HepG2 (cell line): ENCODE data around the gene DSCAM. TPM values are rescaled to one million over a fixed set of nuclear protein-coding genes. Genes with fewer than 3 reads are reported as not detected.

Experiments
- ATAC-seq: fragments of 200-7000 bp; cut with Tn5 transposase; 3 replicates; pipeline ENCODE4 v1.9.1; 2020; ENCODE audit warnings: mild to moderate bottlenecking, moderate library complexity
- BruUV-seq: library from RNA; stranded (reverse); fragments of 400-500 nt; replicated peaks from 2 replicates; lab custom pipeline; 2021; lab: Mats Ljungman, UMichigan
- CTCF ChIA-PET: fragments of 300-600 bp; formaldehyde crosslinking; extraction: SDS; loops from one replicate; lab custom pipeline; 2021; ENCODE audit warnings: low total read pairs, inconsistent platforms, low intra/inter-chr PET ratio; lab: Yijun Ruan, JAX
- POLR2A ChIA-PET: fragments of 350-600 bp; sonication (Branson Sonifier 250); formaldehyde crosslinking; loops from one replicate; lab custom pipeline; 2020; ENCODE audit warnings: antibody characterized with exemption, inconsistent platforms; lab: Yijun Ruan, JAX
- DNase-seq: peaks from one replicate; pipeline ENCODE4 v3.0.0-alpha.2; 2015; ENCODE audit warnings: low spot score
- FAIRE-seq: peaks from 3 replicates; lab custom pipeline; 2011; peaks lifted over from hg19 to GRCh38; lab: Jason Lieb, UNC
- H2AFZ ChIP-seq: one replicate; pipeline ENCODE4 v1.6.1; 2011; ENCODE audit warnings: low read length, inconsistent platforms
- H3K27ac ChIP-seq: fragments of 300-600 bp; 3 replicates; pipeline ENCODE4 v1.8.0; 2011; ENCODE audit warnings: mixed run types, mild to moderate bottlenecking, mixed read lengths, low read length, inconsistent platforms; ENCODE audit not compliant: insufficient read depth; ENCODE audit errors: extremely low read length
- H3K27me3 ChIP-seq, 2 experiments: fragments of 200-600 bp in 1 of 2; 2 replicates in 1 of 2; 3 replicates in 1 of 2; pipeline versions ENCODE4 v1.6.0 to v1.8.0; 2011; ENCODE audit warnings: low read length in 2 of 2, mild to moderate bottlenecking in 2 of 2, moderate library complexity in 2 of 2, inconsistent platforms in 1 of 2; ENCODE audit not compliant: insufficient read depth in 2 of 2, control insufficient read depth in 1 of 2
- H3K36me3 ChIP-seq, 2 experiments: fragments of 200-600 bp in 1 of 2; replicated peaks in 1 of 2; 2 replicates in 1 of 2; 3 replicates in 1 of 2; pipeline versions ENCODE4 v1.5.1 to v1.8.0; 2011; ENCODE audit warnings: low read length in 2 of 2, inconsistent platforms in 1 of 2; ENCODE audit not compliant: insufficient read depth in 2 of 2, control insufficient read depth in 1 of 2
- H3K4me1 ChIP-seq: 2 replicates; pipeline ENCODE4 v1.5.1; 2012; ENCODE audit warnings: low read length, inconsistent platforms; ENCODE audit not compliant: insufficient read depth
- H3K4me2 ChIP-seq: 2 replicates; pipeline ENCODE4 v1.6.0; 2011; ENCODE audit warnings: low read depth, low read length, inconsistent platforms
- H3K4me3 ChIP-seq, 3 experiments: fragments of 200-600 bp in 1 of 3; sonication (generic), shearing (Covaris generic) in 1 of 3; replicated peaks in 1 of 3; 2 replicates each; pipeline ENCODE4 v1.5.1; 2011 to 2016; ENCODE audit warnings: low read length in 3 of 3, inconsistent platforms in 2 of 3, low read depth in 2 of 3, mild to moderate bottlenecking in 2 of 3, control low read depth in 1 of 3, mixed read lengths in 1 of 3; ENCODE audit not compliant: insufficient read depth in 1 of 3
- H3K79me2 ChIP-seq: one replicate; pipeline ENCODE4 v1.6.1; 2011; ENCODE audit warnings: low read length, inconsistent platforms; ENCODE audit not compliant: insufficient read depth
- H3K9ac ChIP-seq: 2 replicates; pipeline ENCODE4 v1.6.0; 2011; ENCODE audit warnings: mild to moderate bottlenecking, low read depth, low read length, inconsistent platforms; ENCODE audit not compliant: insufficient read depth
- H3K9me3 ChIP-seq: 2 replicates; pipeline ENCODE4 v1.5.1; 2012; ENCODE audit warnings: mild to moderate bottlenecking, low read length
- H4K20me1 ChIP-seq: 2 replicates; pipeline ENCODE4 v1.6.0; 2011; ENCODE audit warnings: inconsistent platforms, mild to moderate bottlenecking, low read length, moderate library complexity; ENCODE audit not compliant: insufficient read depth
- BRF2 ChIP-seq: sonication (generic); formaldehyde crosslinking; IDR thresholded peaks from 2 replicates; pipeline ENCODE4 v1.8.1; 2022; ENCODE audit warnings: mild to moderate bottlenecking, missing genetic modification reagents
- MAFK ChIP-seq, 2 experiments: IDR thresholded peaks in 1 of 2; conservative IDR thresholded peaks in 1 of 2; 2 replicates each; pipeline ENCODE4 v1.6.1; 2011; ENCODE audit warnings: improper control_type of control experiment in 2 of 2, low read length in 2 of 2
- MEIS1 ChIP-seq: sonication (generic); formaldehyde crosslinking; IDR thresholded peaks from 2 replicates; pipeline ENCODE4 v1.9.0; 2021; ENCODE audit warnings: mild to moderate bottlenecking, missing genetic modification reagents, moderate library complexity, borderline replicate concordance
- NR3C1 ChIP-seq: sonication (generic); formaldehyde crosslinking; IDR thresholded peaks from 2 replicates; pipeline ENCODE4 v1.4.0; 2020; ENCODE audit warnings: missing genetic modification reagents
- SSRP1 ChIP-seq: IDR thresholded peaks from 2 replicates; pipeline ENCODE4 v1.6.1; 2016; ENCODE audit warnings: control low read depth
- ZC3H4 ChIP-seq: sonication (generic); formaldehyde crosslinking; IDR thresholded peaks from 2 replicates; pipeline ENCODE4 v1.4.0; 2020; ENCODE audit warnings: missing genetic modification reagents, borderline replicate concordance
- ZNF225 ChIP-seq: sonication (generic); formaldehyde crosslinking; IDR thresholded peaks from 2 replicates; pipeline ENCODE4 v1.4.0; 2020; ENCODE audit warnings: mild to moderate bottlenecking, missing genetic modification reagents
- ZNF577 ChIP-seq: sonication (generic); formaldehyde crosslinking; IDR thresholded peaks from 2 replicates; pipeline ENCODE4 v1.4.0; 2020; ENCODE audit warnings: mild to moderate bottlenecking, low read depth, missing genetic modification reagents, borderline replicate concordance
- ZNF724P ChIP-seq: sonication (generic); formaldehyde crosslinking; IDR thresholded peaks from 2 replicates; pipeline ENCODE4 v1.8.0; 2022; ENCODE audit warnings: missing genetic modification reagents, borderline replicate concordance
- whole genome bisulfite sequencing: methylation state at CpG from one replicate; pipeline ENCODE4 v1.1.6; 2017; ENCODE audit warnings: low lambda C conversion rate; 5-methylcytosine and 5-hydroxymethylcytosine counted together
- in situ Hi-C: cut with HindIII; loops from 2 replicates; pipeline ENCODE4 v1.10.0; 2017; ENCODE audit warnings: low pct_unique_long_range_greater_than_20kb; ENCODE audit not compliant: extremely low pct_ligation_motif_present
- intact Hi-C: fragments of 100-400 bp; cut with micrococcal nuclease; formaldehyde crosslinking; loops from one replicate; pipeline ENCODE4 v1.10.0; 2022; ENCODE audit not compliant: unreplicated experiment
- polyA plus RNA-seq, 8 experiments: library from polyadenylated mRNA; depleted of rRNA in 3 of 8; stranded (reverse) in 7 of 8; unstranded in 1 of 8; fragments of >200 nt; fragmentation: Illumina TruSeq in 4 of 8; extraction: Trizol in 4 of 8; gene quantifications; 2 replicates each; pipeline versions ENCODE4 v1.2.1 to v1.2.3, GENCODE V29; 2011 to 2016; ENCODE audit warnings: low read depth in 4 of 8, missing spikeins in 1 of 8, mixed read lengths in 1 of 8; ENCODE audit not compliant: insufficient read depth in 1 of 8
- total RNA-seq, 5 experiments: library from RNA; depleted of rRNA; stranded (reverse); fragments of >200 nt; fragmentation: Illumina TruSeq; extraction: Trizol; gene quantifications; 2 replicates each; pipeline ENCODE4 v1.2.3, GENCODE V29; 2016; ENCODE audit warnings: low read depth in 1 of 5
- TF ChIP-seq, protein P1 (sequence below), 2 experiments: sonication (generic) in 1 of 2; formaldehyde crosslinking in 1 of 2; IDR thresholded peaks; 2 replicates each; pipeline versions ENCODE4 v1.6.1 to v1.9.0; 2014 to 2022; ENCODE audit warnings: antibody characterized with exemption in 1 of 2, borderline replicate concordance in 1 of 2, inconsistent platforms in 1 of 2, low read depth in 1 of 2, missing genetic modification reagents in 1 of 2

The DSCAM gene
- total and polyA plus RNA-seq, 2 of the 13 experiments (the other 11 are each of a cell fraction or from before 2014, with no cell fraction given): not detected

GRCh38 chr21:40732253-40733023 is 114.5 kb downstream of the DSCAM start:
- Histone ChIP-seq H4K20me1 (no peaks in the 10 kb centered on the region), H3K4me1 (no peaks in the 10 kb centered on the region), H2AFZ (no peak overlapping the region), H3K9me3 (peaks cover 96% of the 10 kb centered on the region), H3K79me2 (no peaks in the 10 kb centered on the region), H3K9ac (no peak overlapping the region), H3K4me2 (no peak overlapping the region), H3K27me3 (no peaks in the 10 kb centered on the region), H3K36me3 (no peaks in the 10 kb centered on the region), H3K4me3 (no peak overlapping the region), H3K27ac (no peak overlapping the region)
- ATAC-seq: no peak
- in situ Hi-C loops: no loop called here
- CTCF ChIA-PET: no interaction called here
- 3% methylated on average over 4 of the region's 4 CpGs for WGBS
- intact Hi-C loops: no loop called here
- TF ChIP-seq NR3C1 (CRISPR knock-in tag): no peak
- peak; percentile 3 to 42; a peak in 2 of 4 replicates for TF ChIP-seq MAFK (conservative IDR thresholded peaks at IDR 0.05 in 1 of 2, IDR thresholded peaks at IDR 0.05 in 1 of 2; ENCODE audit: low read length in 2 of 2)
- POLR2A ChIA-PET: no interaction called here
- no TSS peak for BruUV-seq
- FAIRE-seq: no peak
- DNase-seq: no peak

DNA sequence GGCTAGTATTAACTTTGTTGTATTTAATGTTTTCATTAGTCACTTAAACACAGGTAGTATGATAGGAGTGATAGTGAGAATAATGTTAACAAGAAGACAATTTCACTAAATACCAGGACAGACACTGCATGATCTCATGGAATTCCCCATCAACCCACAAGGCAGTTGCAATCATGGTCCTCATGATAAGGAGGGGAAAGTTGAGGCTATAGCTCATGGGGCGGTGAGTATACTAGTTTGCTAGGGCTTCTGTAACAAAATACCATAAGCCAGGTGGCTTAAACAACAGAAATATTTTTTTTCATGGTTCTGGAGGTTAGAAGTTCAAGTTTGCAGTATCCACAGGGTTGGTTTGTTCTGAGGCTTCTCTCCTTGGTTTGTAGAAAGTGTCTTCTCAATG is 115.8 kb downstream of the DSCAM start:
- intact Hi-C loops (no loop called here), in situ Hi-C loops (no loop called here)
- Histone ChIP-seq H3K79me2 (no peaks in the 10 kb centered on the region), H3K4me3 (no peak overlapping the region), H3K27me3 (no peaks in the 10 kb centered on the region), H3K9ac (no peak overlapping the region), H4K20me1 (no peaks in the 10 kb centered on the region), H3K9me3 (peaks cover 95% of the 10 kb centered on the region), H3K36me3 (no peaks in the 10 kb centered on the region), H3K4me2 (no peak overlapping the region), H3K4me1 (no peaks in the 10 kb centered on the region), H3K27ac (no peak overlapping the region), H2AFZ (no peak overlapping the region)
- BruUV-seq: no TSS peak
- ChIA-PET POLR2A (no interaction called here), CTCF (no interaction called here)
- WGBS: 0% methylated on average over 1 of the region's 1 CpG
- no peak for ATAC-seq
- FAIRE-seq: no peak
- no peak for DNase-seq
- TF ChIP-seq, protein P1, sequence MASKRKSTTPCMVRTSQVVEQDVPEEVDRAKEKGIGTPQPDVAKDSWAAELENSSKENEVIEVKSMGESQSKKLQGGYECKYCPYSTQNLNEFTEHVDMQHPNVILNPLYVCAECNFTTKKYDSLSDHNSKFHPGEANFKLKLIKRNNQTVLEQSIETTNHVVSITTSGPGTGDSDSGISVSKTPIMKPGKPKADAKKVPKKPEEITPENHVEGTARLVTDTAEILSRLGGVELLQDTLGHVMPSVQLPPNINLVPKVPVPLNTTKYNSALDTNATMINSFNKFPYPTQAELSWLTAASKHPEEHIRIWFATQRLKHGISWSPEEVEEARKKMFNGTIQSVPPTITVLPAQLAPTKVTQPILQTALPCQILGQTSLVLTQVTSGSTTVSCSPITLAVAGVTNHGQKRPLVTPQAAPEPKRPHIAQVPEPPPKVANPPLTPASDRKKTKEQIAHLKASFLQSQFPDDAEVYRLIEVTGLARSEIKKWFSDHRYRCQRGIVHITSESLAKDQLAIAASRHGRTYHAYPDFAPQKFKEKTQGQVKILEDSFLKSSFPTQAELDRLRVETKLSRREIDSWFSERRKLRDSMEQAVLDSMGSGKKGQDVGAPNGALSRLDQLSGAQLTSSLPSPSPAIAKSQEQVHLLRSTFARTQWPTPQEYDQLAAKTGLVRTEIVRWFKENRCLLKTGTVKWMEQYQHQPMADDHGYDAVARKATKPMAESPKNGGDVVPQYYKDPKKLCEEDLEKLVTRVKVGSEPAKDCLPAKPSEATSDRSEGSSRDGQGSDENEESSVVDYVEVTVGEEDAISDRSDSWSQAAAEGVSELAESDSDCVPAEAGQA (IDR thresholded peaks at IDR 0.05; ENCODE audit: low read depth): no peak
- TF ChIP-seq, protein P1 (CRISPR knock-in tag; IDR thresholded peaks at IDR 0.05; ENCODE audit: borderline replicate concordance): no peak
- TF ChIP-seq ZNF225 (CRISPR knock-in tag): no peak
- TF ChIP-seq ZNF724P (CRISPR knock-in tag): no peak
- no peak for TF ChIP-seq SSRP1 (CRISPR knock-in tag)
- TF ChIP-seq BRF2 (CRISPR knock-in tag): no peak
- TF ChIP-seq ZC3H4: no peak
- no peak for TF ChIP-seq ZNF577 (CRISPR knock-in tag)
- no peak for TF ChIP-seq MEIS1
